K562 (cell line): Measurements from ENCODE around the gene IGLL1. TPM values are rescaled to one million over a fixed set of nuclear protein-coding genes. Genes with fewer than 3 reads are reported as not detected.

Source experiments
- CHAMP1 ChIP-seq: fragments of 450-650 bp; IDR thresholded peaks from 2 replicates; pipeline ENCODE4 v1.6.1; 2016; ENCODE audit warnings: mild to moderate bottlenecking
- CREB3 ChIP-seq: fragments of 450-650 bp; conservative IDR thresholded peaks from 2 replicates; pipeline ENCODE4 v1.6.1; 2016; ENCODE audit warnings: missing genetic modification characterization, low read depth, mild to moderate bottlenecking, missing compliant biosample characterization, moderate library complexity
- DPF2 ChIP-seq: fragments of 450-650 bp; IDR thresholded peaks from 2 replicates; pipeline ENCODE4 v1.6.1; 2016
- HDAC8 ChIP-seq: fragments of 450-650 bp; IDR thresholded peaks from 2 replicates; pipeline ENCODE4 v1.6.1; 2016; ENCODE audit warnings: mild to moderate bottlenecking, missing genetic modification characterization, moderate library complexity, missing compliant biosample characterization
- ID3 ChIP-seq, 2 experiments: fragments of 250-450 bp in 1 of 2; fragments of 450-650 bp in 1 of 2; sonication (Bioruptor Pico) in 1 of 2; IDR thresholded peaks; 2 replicates each; pipeline versions ENCODE4 v1.6.1 to v1.8.0; 2016 to 2021; ENCODE audit warnings: mild to moderate bottlenecking in 2 of 2, moderate library complexity in 2 of 2, missing compliant biosample characterization in 1 of 2, missing genetic modification characterization in 1 of 2
- MEF2D ChIP-seq: conservative IDR thresholded peaks from 2 replicates; pipeline ENCODE4 v1.6.1; 2016; ENCODE audit warnings: low read depth, missing genetic modification characterization, missing compliant biosample characterization
- MTA3 ChIP-seq: fragments of 450-650 bp; formaldehyde crosslinking; IDR thresholded peaks from 2 replicates; pipeline ENCODE4 v1.6.1; 2017; ENCODE audit warnings: mild to moderate bottlenecking, borderline replicate concordance
- NFRKB ChIP-seq: fragments of 450-650 bp; IDR thresholded peaks from 2 replicates; pipeline ENCODE4 v1.6.1; 2016; ENCODE audit warnings: low read depth
- SMAD4 ChIP-seq: fragments of 250-450 bp; sonication (Bioruptor Pico); conservative IDR thresholded peaks from 2 replicates; pipeline ENCODE4 v1.8.0; 2021; ENCODE audit warnings: inconsistent platforms, mild to moderate bottlenecking, moderate library complexity
- SMARCA4 ChIP-seq: fragments of 450-650 bp; IDR thresholded peaks from 2 replicates; pipeline ENCODE4 v1.6.1; 2016
- TAF7 ChIP-seq: fragments of 450-650 bp; IDR thresholded peaks from 2 replicates; pipeline ENCODE4 v1.6.1; 2016; ENCODE audit warnings: missing genetic modification characterization, missing compliant biosample characterization
- TCF3 ChIP-seq: sonication (generic); formaldehyde crosslinking; IDR thresholded peaks from 2 replicates; pipeline ENCODE4 v1.4.0; 2020; ENCODE audit warnings: mild to moderate bottlenecking, missing genetic modification reagents
- THRA ChIP-seq: fragments of 450-650 bp; IDR thresholded peaks from 2 replicates; pipeline ENCODE4 v1.6.1; 2017; ENCODE audit warnings: mild to moderate bottlenecking, moderate library complexity
- UBTF ChIP-seq, 2 experiments: IDR thresholded peaks; 2 replicates each; pipeline ENCODE4 v1.6.1; 2012; ENCODE audit warnings: improper control_type of control experiment in 2 of 2, low read depth in 2 of 2, low read length in 2 of 2, borderline replicate concordance in 1 of 2
- ZBTB2 ChIP-seq: fragments of 450-650 bp; IDR thresholded peaks from 2 replicates; pipeline ENCODE4 v1.6.1; 2016; ENCODE audit warnings: antibody characterized with exemption
- ZNF395 ChIP-seq: fragments of 200-800 bp; sonication (Bioruptor generic); IDR thresholded peaks from 2 replicates; pipeline ENCODE4 v1.6.1; 2017; ENCODE audit warnings: missing genetic modification characterization, missing compliant biosample characterization
- polyA plus RNA-seq, 8 experiments: library from polyadenylated mRNA; depleted of rRNA in 4 of 8; stranded (reverse) in 5 of 8; unstranded in 3 of 8; fragments of >200 nt; fragmentation: Nextera tagmentation in 2 of 8; fragmentation: Illumina TruSeq in 1 of 8; extraction: Ambion mirVana in 2 of 8; extraction: Trizol in 1 of 8; gene quantifications; 2 replicates each; pipeline versions ENCODE4 v1.2.1 to v1.2.3, GENCODE V29; 2011 to 2014; ENCODE audit warnings: inconsistent platforms in 1 of 8, missing spikeins in 1 of 8
- total RNA-seq, 7 experiments: library from RNA; depleted of rRNA in 6 of 7; stranded (reverse); fragments of >200 nt in 6 of 7; fragmentation: Illumina TruSeq in 2 of 7; extraction: Trizol in 2 of 7; gene quantifications; 2 replicates each; pipeline versions ENCODE4 v1.2.1 to v1.2.3, GENCODE V29; 2011 to 2021; ENCODE audit warnings: low replicate concordance in 1 of 7

Gene IGLL1
- total and polyA plus RNA-seq, 9 of the 15 experiments (the other 6 are each of a cell fraction or from before 2014, with no cell fraction given) = 0.10 to 0.32 (median 0.20) TPM; not detected in 6

- TF ChIP-seq UBTF (IDR thresholded peaks at IDR 0.05; ENCODE audit: borderline replicate concordance in 1 of 2, low read depth in 2 of 2, low read length in 2 of 2) (peak in 1 of 2 experiments; percentile 61; a peak in 1 of 4 replicates), MEF2D (peak; percentile 77; the same call in 1 of the 2 replicates), TCF3 (CRISPR knock-in tag) (0 out of 2 replicates have a peak, but pooled peaks have one; percentile 6), CREB3 (tag) (no peak), CHAMP1 (no peak), ZNF395 (CRISPR knock-in tag) (peak; percentile 82), ID3 (CRISPR knock-in tag; IDR thresholded peaks at IDR 0.05) (no peak), ID3 (tag; IDR thresholded peaks at IDR 0.05) (peak; percentile 95), MTA3 (no peak), DPF2 (0 out of 2 replicates have a peak, but pooled peaks have one; percentile 10), THRA (no peak), NFRKB (peak; percentile 77; the same call in 1 of the 2 replicates), TAF7 (tag) (peak; percentile 58; the same call in 1 of the 2 replicates), HDAC8 (tag) (peak; percentile 59; the same call in 1 of the 2 replicates), ZBTB2 (peak; percentile 40; the same call in 1 of the 2 replicates), SMARCA4 (0 out of 2 replicates have a peak, but pooled peaks have one; percentile 3), SMAD4 (CRISPR knock-in tag) (peak; percentile 81)
These were observed 46.7 kb downstream of the IGLL1 start (continued) for GRCh38 chr22:23533328-23533762.
